Calu3 (cell line): ENCODE results near the gene MYPOP. TPM values are rescaled to one million over a fixed set of nuclear protein-coding genes. Genes with fewer than 3 reads are reported as not detected.

Experiments
- BruUV-seq: library from RNA; stranded (reverse); fragments of 400-500 nt; replicated peaks from 2 replicates; lab custom pipeline; 2021; lab: Mats Ljungman, UMichigan
- CTCF ChIA-PET: fragments of 300-600 bp; sonication (Branson Sonifier 250); formaldehyde crosslinking; loops from one replicate; lab custom pipeline; 2022; ENCODE audit warnings: antibody characterized with exemption; lab: Charles Lee
- DNase-seq: peaks from one replicate; pipeline ENCODE4 v3.0.0; 2022
- H3K27ac Mint-ChIP-seq: one replicate; pipeline ENCODE4 v1.8.0; 2022; ENCODE audit warnings: mixed read lengths; ENCODE audit not compliant: unreplicated experiment
- H3K27me3 Mint-ChIP-seq: one replicate; pipeline ENCODE4 v1.8.0; 2022; ENCODE audit warnings: mixed read lengths; ENCODE audit not compliant: unreplicated experiment
- H3K36me3 Mint-ChIP-seq: one replicate; pipeline ENCODE4 v1.8.0; 2022; ENCODE audit warnings: mild to moderate bottlenecking, moderate library complexity, mixed read lengths; ENCODE audit not compliant: insufficient read depth, unreplicated experiment
- H3K4me1 Mint-ChIP-seq: one replicate; pipeline ENCODE4 v1.8.0; 2022; ENCODE audit warnings: mild to moderate bottlenecking, low read depth, mixed read lengths; ENCODE audit not compliant: unreplicated experiment
- H3K4me3 Mint-ChIP-seq: one replicate; pipeline ENCODE4 v1.8.0; 2022; ENCODE audit warnings: mild to moderate bottlenecking, low read depth, moderate library complexity, mixed read lengths; ENCODE audit not compliant: unreplicated experiment
- H3K9me3 Mint-ChIP-seq: one replicate; pipeline ENCODE4 v1.8.0; 2022; ENCODE audit warnings: low read depth, mixed read lengths; ENCODE audit not compliant: unreplicated experiment
- intact Hi-C: fragments of 100-400 bp; cut with micrococcal nuclease; formaldehyde crosslinking; loops from one replicate; pipeline ENCODE4 v1.10.0; 2022; ENCODE audit not compliant: unreplicated experiment
- total RNA-seq: library from RNA; stranded (reverse); gene quantifications from 2 replicates; pipeline ENCODE4 v1.2.3, GENCODE V29; 2022
- TF ChIP-seq, protein P1 (sequence below): fragments of 200-600 bp; IDR thresholded peaks from one replicate; pipeline ENCODE4 v1.8.0; 2022; ENCODE audit warnings: antibody characterized with exemption; ENCODE audit not compliant: unreplicated experiment

MYPOP gene
- total RNA-seq, 1 experiment from 2014 or later = 13.1 TPM

DNA sequence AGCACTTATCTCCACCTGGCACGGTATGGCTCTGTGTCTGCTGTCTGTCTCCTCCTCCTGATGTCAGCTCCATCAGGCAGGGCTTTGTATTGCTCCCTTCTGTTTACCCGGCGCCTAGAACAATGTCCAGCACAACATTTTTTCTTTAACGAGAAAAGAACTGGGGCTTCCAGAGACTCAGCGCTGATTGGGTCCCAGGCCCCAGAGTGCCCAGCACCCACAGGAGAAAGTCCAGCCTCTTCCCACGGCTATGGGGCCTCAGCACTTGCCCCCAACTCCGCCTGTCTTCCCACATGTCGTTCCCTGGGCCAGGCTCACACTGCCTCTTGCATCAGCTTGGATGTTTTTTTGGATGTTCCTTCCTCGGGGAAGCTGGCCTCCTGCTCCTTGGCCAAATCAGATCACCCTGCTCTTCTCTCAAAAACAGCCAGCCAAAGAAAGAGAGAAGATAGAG, 6.9 kb downstream of the MYPOP start:
- Mint-ChIP-seq H3K9me3 (no peaks in the 10 kb centered on the region), H3K4me3 (no peak overlapping the region), H3K27me3 (no peaks in the 10 kb centered on the region), H3K27ac (no peak overlapping the region), H3K4me1 (no peaks in the 10 kb centered on the region), H3K36me3 (peaks cover 20% of the 10 kb centered on the region)
- intact Hi-C loops = no loop called here
- CTCF ChIA-PET = interaction anchor here (1.1 kb wide), 1 partner anchor 32 kb away, joined by 3 read pairs; the partner anchor contains the start of gene FOXA3
- DNase-seq = no peak
- no TSS peak for BruUV-seq
- TF ChIP-seq, protein P1, sequence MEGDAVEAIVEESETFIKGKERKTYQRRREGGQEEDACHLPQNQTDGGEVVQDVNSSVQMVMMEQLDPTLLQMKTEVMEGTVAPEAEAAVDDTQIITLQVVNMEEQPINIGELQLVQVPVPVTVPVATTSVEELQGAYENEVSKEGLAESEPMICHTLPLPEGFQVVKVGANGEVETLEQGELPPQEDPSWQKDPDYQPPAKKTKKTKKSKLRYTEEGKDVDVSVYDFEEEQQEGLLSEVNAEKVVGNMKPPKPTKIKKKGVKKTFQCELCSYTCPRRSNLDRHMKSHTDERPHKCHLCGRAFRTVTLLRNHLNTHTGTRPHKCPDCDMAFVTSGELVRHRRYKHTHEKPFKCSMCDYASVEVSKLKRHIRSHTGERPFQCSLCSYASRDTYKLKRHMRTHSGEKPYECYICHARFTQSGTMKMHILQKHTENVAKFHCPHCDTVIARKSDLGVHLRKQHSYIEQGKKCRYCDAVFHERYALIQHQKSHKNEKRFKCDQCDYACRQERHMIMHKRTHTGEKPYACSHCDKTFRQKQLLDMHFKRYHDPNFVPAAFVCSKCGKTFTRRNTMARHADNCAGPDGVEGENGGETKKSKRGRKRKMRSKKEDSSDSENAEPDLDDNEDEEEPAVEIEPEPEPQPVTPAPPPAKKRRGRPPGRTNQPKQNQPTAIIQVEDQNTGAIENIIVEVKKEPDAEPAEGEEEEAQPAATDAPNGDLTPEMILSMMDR = no peak

GRCh38 chr19:45890877-45891276, 11.5 kb downstream of the MYPOP start:
- no peak for DNase-seq
- intact Hi-C loops = no loop called here
- Mint-ChIP-seq H3K4me1 (no peaks in the 10 kb centered on the region), H3K9me3 (no peaks in the 10 kb centered on the region), H3K27me3 (no peaks in the 10 kb centered on the region), H3K27ac (no peak overlapping the region), H3K36me3 (peaks cover 28% of the 10 kb centered on the region), H3K4me3 (no peak overlapping the region)
- TF ChIP-seq, protein P1 = no peak
- CTCF ChIA-PET = no interaction called here
- BruUV-seq = no TSS peak

DNA sequence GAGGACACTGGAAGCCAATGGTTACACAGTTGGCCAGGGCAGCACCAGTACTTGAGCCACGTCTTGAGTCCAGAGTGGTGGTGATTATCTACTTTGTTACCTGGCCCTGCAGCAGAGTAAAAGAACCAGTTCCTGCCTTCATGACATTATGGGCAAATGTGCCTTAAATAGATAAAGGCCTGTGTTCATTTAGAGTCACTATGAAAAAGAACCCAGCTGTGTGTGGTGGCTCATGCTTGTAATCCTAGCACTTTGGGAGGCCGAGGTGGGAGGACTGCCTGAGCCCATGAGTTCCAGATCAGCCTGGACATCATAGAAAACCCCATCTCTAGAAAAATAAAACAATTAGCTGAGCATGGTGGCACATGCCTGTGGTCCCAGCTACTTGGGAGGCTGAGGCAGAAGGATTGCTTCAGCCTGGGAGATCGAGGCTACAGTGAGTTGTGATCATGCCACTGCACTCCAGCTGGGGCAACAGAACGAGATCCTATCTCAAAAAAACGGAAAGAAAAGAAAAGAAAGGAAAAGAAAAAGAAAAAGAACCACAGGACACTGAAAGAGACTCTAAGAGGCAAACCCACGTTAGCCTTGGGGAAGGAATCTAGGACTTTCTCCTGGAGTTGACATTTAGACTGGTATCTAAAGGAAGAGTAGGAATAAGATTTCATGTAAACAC, 13.1 kb downstream of the MYPOP start:
- intact Hi-C loops = no loop called here
- H3K4me1 Mint-ChIP-seq = no peaks in the 10 kb centered on the region
- peaks cover 30% of the 10 kb centered on the region for H3K36me3 Mint-ChIP-seq
- H3K4me3 Mint-ChIP-seq = no peak overlapping the region
- BruUV-seq = no TSS peak
- no peaks in the 10 kb centered on the region for H3K9me3 Mint-ChIP-seq
- no peaks in the 10 kb centered on the region for H3K27me3 Mint-ChIP-seq
- TF ChIP-seq, protein P1 = no peak
- DNase-seq = no peak
- H3K27ac Mint-ChIP-seq = no peak overlapping the region
- CTCF ChIA-PET = no interaction called here

GRCh38 chr19:45887200-45887710, 15.2 kb downstream of the MYPOP start:
- BruUV-seq = no TSS peak

More at GRCh38 chr19:45887200-45887710, 15.2 kb downstream of the MYPOP start:
- Mint-ChIP-seq H3K4me1 (peaks cover 9% of the 10 kb centered on the region), H3K27ac (peak overlapping the region; percentile 71), H3K27me3 (no peaks in the 10 kb centered on the region), H3K36me3 (peaks cover 47% of the 10 kb centered on the region), H3K9me3 (no peaks in the 10 kb centered on the region), H3K4me3 (peak overlapping the region; percentile 82)
- intact Hi-C loops = no loop called here
- no peak for DNase-seq
- TF ChIP-seq, protein P1 = no peak
- CTCF ChIA-PET = no interaction called here
